OCI-LY7 (cell line): ENCODE data around the gene EVC. TPM values are rescaled to one million over a fixed set of nuclear protein-coding genes. Genes with fewer than 3 reads are reported as not detected.
"Not testable (repeated sequence)": the region's sequence is repeated elsewhere in the genome, so short reads cannot be mapped to it uniquely, and the experiment has no call there.

ENCODE experiments used
- BruUV-seq: library from RNA; stranded (reverse); fragments of 400-500 nt; replicated peaks from 2 replicates; lab custom pipeline; 2021; lab: Mats Ljungman, UMichigan
- CTCF ChIA-PET: fragments of 300-600 bp; sonication (Branson Sonifier 250); formaldehyde crosslinking; loops from one replicate; lab custom pipeline; 2022; ENCODE audit warnings: antibody characterized with exemption; ENCODE audit not compliant: unreplicated experiment; lab: Charles Lee
- POLR2A ChIA-PET: fragments of 300-600 bp; sonication (Branson Sonifier 250); formaldehyde crosslinking; loops from one replicate; lab custom pipeline; 2022; ENCODE audit warnings: antibody characterized with exemption; lab: Charles Lee
- DNase-seq: peaks from one replicate; pipeline ENCODE4 v3.0.0-alpha.2; 2015; ENCODE audit warnings: low spot score
- H2AFZ ChIP-seq: fragments of 200-600 bp; sonication (generic), shearing (Covaris generic); 2 replicates; pipeline ENCODE4 v1.6.1; 2014; ENCODE audit warnings: mild to moderate bottlenecking, antibody characterized with exemption, low read length, moderate library complexity
- H3K27ac ChIP-seq: fragments of 200-600 bp; sonication (generic); 2 replicates; pipeline ENCODE4 v1.5.1; 2014; ENCODE audit warnings: mixed run types, low read depth, mild to moderate bottlenecking, moderate library complexity, low read length, inconsistent platforms; ENCODE audit not compliant: poor library complexity, severe bottlenecking
- H3K36me3 ChIP-seq: fragments of 200-600 bp; sonication (generic); 2 replicates; pipeline ENCODE4 v1.6.1; 2014; ENCODE audit warnings: mild to moderate bottlenecking, antibody characterized with exemption, low read length, moderate library complexity, mixed read lengths; ENCODE audit not compliant: insufficient read depth
- H3K4me1 ChIP-seq: fragments of 200-600 bp; sonication (generic); 2 replicates; pipeline ENCODE4 v1.5.1; 2014; ENCODE audit warnings: mild to moderate bottlenecking, low read length; ENCODE audit not compliant: insufficient read depth, poor library complexity, severe bottlenecking
- H3K4me2 ChIP-seq: fragments of 200-600 bp; sonication (generic); 2 replicates; pipeline ENCODE4 v1.6.1; 2014; ENCODE audit warnings: mild to moderate bottlenecking, low read length
- H3K4me3 ChIP-seq: fragments of 200-600 bp; sonication (generic); 2 replicates; pipeline ENCODE4 v1.5.1; 2014; ENCODE audit warnings: mild to moderate bottlenecking, low read depth, low read length; ENCODE audit not compliant: poor library complexity, severe bottlenecking
- H3K79me2 ChIP-seq: fragments of 200-600 bp; sonication (generic); 2 replicates; pipeline ENCODE4 v1.6.1; 2016; ENCODE audit warnings: low read depth, mild to moderate bottlenecking, low read length, moderate library complexity, mixed read lengths; ENCODE audit not compliant: insufficient read depth
- H3K9me2 ChIP-seq: fragments of 200-600 bp; sonication (generic); 2 replicates; pipeline ENCODE4 v1.6.1; 2016; ENCODE audit warnings: mild to moderate bottlenecking, low read length, mixed read lengths; ENCODE audit not compliant: insufficient read depth
- H3K9me3 ChIP-seq: fragments of 200-600 bp; sonication (generic); 2 replicates; pipeline ENCODE4 v1.6.1; 2014; ENCODE audit warnings: mild to moderate bottlenecking, mixed run types, low read length, mixed read lengths
- H4K20me1 ChIP-seq: fragments of 200-600 bp; sonication (generic); 2 replicates; pipeline ENCODE4 v1.6.1; 2014; ENCODE audit warnings: mild to moderate bottlenecking, antibody characterized with exemption, low read length, moderate library complexity, mixed read lengths; ENCODE audit not compliant: insufficient read depth
- CTCF ChIP-seq: fragments of 200-600 bp; sonication (generic); conservative IDR thresholded peaks from 2 replicates; pipeline ENCODE4 v1.5.1; 2014; ENCODE audit warnings: mild to moderate bottlenecking, antibody characterized with exemption, low read length, moderate library complexity, mixed read lengths
- EZH2phosphoT487 ChIP-seq: fragments of 200-600 bp; sonication (generic); IDR thresholded peaks from 2 replicates; pipeline ENCODE4 v1.6.1; 2018; ENCODE audit warnings: low read depth, borderline replicate concordance, mild to moderate bottlenecking, mixed run types, antibody characterized with exemption, low read length, moderate library complexity, mixed read lengths
- intact Hi-C: fragments of 100-400 bp; cut with micrococcal nuclease; formaldehyde crosslinking; loops from one replicate; pipeline ENCODE4 v1.10.0; 2022; ENCODE audit not compliant: unreplicated experiment
- total RNA-seq, 2 experiments: library from RNA; depleted of rRNA in 1 of 2; stranded (reverse); fragments of >200 nt in 1 of 2; shearing (Covaris generic) in 1 of 2; gene quantifications; 2 replicates each; pipeline ENCODE4 v1.2.3, GENCODE V29; 2014 to 2022

The EVC gene
- total RNA-seq, 2 experiments from 2014 or later, result not detected

GRCh38 chr4:5721923-5722322, 10.9 kb downstream of the EVC start:
- Histone ChIP-seq H3K79me2 (no peaks in the 10 kb centered on the region), H3K9me3 (no peaks in the 10 kb centered on the region), H3K27ac (no peak overlapping the region), H3K36me3 (no peaks in the 10 kb centered on the region), H3K4me3 (no peak overlapping the region), H3K4me2 (no peak overlapping the region), H4K20me1 (no peaks in the 10 kb centered on the region), H3K4me1 (no peaks in the 10 kb centered on the region), H3K9me2 (no peaks in the 10 kb centered on the region), H2AFZ (no peak overlapping the region)
- TF ChIP-seq CTCF, result no peak
- no peak for TF ChIP-seq EZH2phosphoT487
- intact Hi-C loops, result no loop called here
- ChIA-PET CTCF (no interaction called here), POLR2A (no interaction called here)
- no TSS peak for BruUV-seq
- DNase-seq, result no peak

DNA sequence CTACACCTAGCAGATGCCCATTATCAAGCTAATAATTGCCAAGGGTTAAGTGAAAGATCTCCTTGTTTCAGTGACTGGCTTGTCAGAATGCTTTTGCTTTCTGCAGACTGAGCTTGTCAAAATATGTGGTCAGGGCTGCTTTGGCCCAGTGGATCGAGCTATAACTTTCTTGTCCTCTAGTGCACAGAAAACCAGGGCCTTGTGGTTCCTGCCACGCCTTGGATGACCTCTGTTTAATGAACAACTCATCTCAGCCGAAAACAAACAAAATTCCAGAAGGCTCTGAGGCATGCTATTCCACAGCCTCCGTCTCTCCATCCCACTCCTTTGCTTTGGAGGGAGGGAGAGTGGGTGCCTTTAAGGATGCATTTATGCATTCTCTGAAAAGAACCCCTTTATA, 11.3 kb downstream of the EVC start:
- CTCF ChIA-PET, result no interaction called here
- no TSS peak for BruUV-seq
- Histone ChIP-seq H3K79me2 (no peaks in the 10 kb centered on the region), H3K36me3 (no peaks in the 10 kb centered on the region), H3K4me1 (no peaks in the 10 kb centered on the region), H3K9me3 (no peaks in the 10 kb centered on the region), H3K9me2 (no peaks in the 10 kb centered on the region), H3K27ac (no peak overlapping the region), H3K4me2 (no peak overlapping the region), H4K20me1 (no peaks in the 10 kb centered on the region), H2AFZ (no peak overlapping the region), H3K4me3 (no peak overlapping the region)
- intact Hi-C loops, result no loop called here
- POLR2A ChIA-PET, result no interaction called here
- no peak for TF ChIP-seq CTCF
- TF ChIP-seq EZH2phosphoT487, result no peak
- no peak for DNase-seq

- Histone ChIP-seq H3K36me3 (no peaks in the 10 kb centered on the region), H3K4me1 (no peaks in the 10 kb centered on the region), H3K27ac (no peak overlapping the region), H3K9me3 (no peaks in the 10 kb centered on the region), H4K20me1 (no peaks in the 10 kb centered on the region), H3K4me2 (no peak overlapping the region), H3K4me3 (no peak overlapping the region), H3K9me2 (no peaks in the 10 kb centered on the region), H3K79me2 (no peaks in the 10 kb centered on the region), H2AFZ (no peak overlapping the region)
- intact Hi-C loops, result no loop called here
- ChIA-PET POLR2A (no interaction called here), CTCF (no interaction called here)
- no TSS peak for BruUV-seq
- no peak for TF ChIP-seq EZH2phosphoT487
- TF ChIP-seq CTCF, result no peak
- DNase-seq, result no peak
Measured at GRCh38 chr4:5724377-5724776, 13.4 kb downstream of the EVC start.

DNA sequence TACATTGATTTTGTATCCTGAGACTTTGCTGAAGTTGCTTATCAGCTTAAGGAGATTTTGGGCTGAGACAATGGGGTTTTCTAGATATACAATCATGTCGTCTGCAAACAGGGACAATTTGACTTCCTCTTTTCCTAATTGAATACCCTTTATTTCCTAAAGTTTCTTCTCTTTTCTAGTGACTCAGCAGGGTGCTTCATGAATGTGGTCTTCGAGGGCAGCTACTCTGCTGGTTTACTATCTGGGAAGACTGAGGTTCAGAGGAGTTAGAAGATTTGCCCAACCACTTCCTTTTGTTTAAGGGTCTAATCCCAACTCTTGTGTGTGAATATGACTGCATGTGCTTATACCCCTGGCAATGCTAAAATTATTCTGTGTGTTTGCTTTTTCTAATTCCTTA, 17.4 kb downstream of the EVC start:
- H3K4me1 ChIP-seq, BruUV-seq, H4K20me1 ChIP-seq, POLR2A ChIA-PET, intact Hi-C loops, CTCF ChIA-PET, H3K9me3 ChIP-seq, H3K4me3 ChIP-seq, H2AFZ ChIP-seq, H3K4me2 ChIP-seq, H3K36me3 ChIP-seq, H3K9me2 ChIP-seq, H3K79me2 ChIP-seq, DNase-seq, H3K27ac ChIP-seq: not testable (repeated sequence)
